ENCODE data around the gene SH3TC1.

Gene SH3TC1

GRCh38 chr4:8229331-8229975 is 30.4 kb downstream of the SH3TC1 start:
- no peak for DNase-seq (ENCODE audit: low read depth, low spot score)

- DNase-seq (ENCODE audit: low read depth, low spot score), result no peak
Measured at GRCh38 chr4:8230033-8230432, 30.9 kb downstream of the SH3TC1 start.

DNA sequence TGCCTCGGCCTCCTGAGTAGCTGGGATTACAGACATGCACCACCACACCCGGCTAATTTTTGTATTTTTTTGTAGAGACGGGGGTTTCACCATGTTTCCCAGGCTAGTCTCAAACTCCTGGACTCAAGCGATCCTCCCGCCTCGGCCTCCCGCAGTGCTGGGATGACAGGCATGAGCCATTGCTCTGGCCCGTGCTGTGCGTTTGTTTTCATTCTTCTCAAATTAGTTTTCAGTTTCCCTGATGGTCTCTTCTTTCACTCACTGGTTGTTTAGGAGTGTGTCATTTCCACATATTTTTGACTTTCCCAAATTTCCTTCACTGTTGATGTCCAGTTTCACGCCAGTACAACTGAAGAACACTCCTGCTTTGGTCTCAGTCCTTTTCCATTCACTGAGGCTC is 31.8 kb downstream of the SH3TC1 start:
- DNase-seq (ENCODE audit: low read depth, low spot score), result no peak

- no peak for DNase-seq (ENCODE audit: low read depth, low spot score)
Measured at GRCh38 chr4:8231551-8232049, 32.5 kb downstream of the SH3TC1 start.

DNA sequence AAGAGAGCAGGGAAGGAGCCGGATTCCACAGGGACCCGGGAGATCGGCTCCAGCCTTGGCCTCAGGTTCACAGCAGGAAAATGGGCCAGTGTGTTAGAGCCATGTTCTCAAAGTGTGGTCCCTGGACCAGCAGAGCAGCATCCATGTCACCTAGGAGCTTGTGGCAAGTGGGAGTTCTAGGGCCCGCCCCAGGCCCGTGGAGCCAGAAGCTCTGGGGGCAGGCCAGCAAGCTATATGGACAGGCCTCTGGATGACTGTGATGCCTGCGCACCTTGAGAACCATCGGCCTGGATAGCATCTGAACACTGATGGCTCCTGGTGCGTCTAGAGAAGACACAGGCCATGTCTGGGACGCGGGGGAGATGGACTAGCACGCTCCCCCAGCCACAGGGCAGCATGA is 33.7 kb downstream of the SH3TC1 start:
- DNase-seq (ENCODE audit: low read depth, low spot score), result no peak

GRCh38 chr4:8233672-8234484 is 34.8 kb downstream of the SH3TC1 start:
- no peak for DNase-seq (ENCODE audit: low read depth, low spot score)

GRCh38 chr4:8234715-8235114 is 35.6 kb downstream of the SH3TC1 start:
- no peak for DNase-seq (ENCODE audit: low read depth, low spot score)

DNA sequence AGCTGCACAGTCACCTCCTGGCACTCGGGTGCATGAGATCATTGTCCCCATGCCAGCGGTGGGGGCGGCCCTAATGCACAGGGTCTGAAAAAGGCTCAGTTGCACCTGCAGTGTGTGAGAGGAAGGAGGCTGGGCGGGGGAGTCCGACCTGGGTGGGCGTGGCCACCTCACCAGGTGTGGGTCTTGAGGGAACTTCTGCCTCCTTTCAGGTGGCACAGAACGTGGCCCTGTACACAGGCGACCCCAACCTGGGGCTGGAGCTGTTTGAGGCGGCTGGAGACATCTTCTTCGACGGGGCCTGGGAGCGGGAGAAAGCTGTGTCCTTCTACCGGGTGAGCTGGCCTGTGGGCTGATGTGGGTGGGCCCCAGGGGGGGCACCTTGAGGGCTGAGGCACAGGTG is 36.1 kb downstream of the SH3TC1 start:
- no peak for DNase-seq (ENCODE audit: low read depth, low spot score)

- no peak for DNase-seq (ENCODE audit: low read depth, low spot score)
Measured at GRCh38 chr4:8235686-8236085, 36.6 kb downstream of the SH3TC1 start.

GRCh38 chr4:8236106-8236919 is 37.2 kb downstream of the SH3TC1 start:
- no peak for DNase-seq (ENCODE audit: low read depth, low spot score)

DNA sequence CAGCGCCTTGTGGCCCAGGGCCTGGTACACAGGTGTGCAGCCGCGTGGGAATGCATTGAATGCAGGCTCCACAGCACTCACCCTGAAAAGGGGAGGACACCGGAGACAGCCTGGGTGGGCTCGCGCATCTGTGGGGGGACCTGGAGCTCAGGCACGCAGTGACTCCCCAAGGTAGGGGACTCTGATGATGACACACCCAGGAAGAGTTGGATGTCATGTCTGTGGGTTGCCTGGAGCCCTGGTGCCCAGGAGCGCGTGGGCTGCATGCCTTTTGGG is 37.8 kb downstream of the SH3TC1 start:
- DNase-seq (ENCODE audit: low read depth, low spot score), result no peak

GRCh38 chr4:8237256-8237989 is 38.3 kb downstream of the SH3TC1 start:
- DNase-seq (ENCODE audit: low read depth, low spot score), result no peak

DNA sequence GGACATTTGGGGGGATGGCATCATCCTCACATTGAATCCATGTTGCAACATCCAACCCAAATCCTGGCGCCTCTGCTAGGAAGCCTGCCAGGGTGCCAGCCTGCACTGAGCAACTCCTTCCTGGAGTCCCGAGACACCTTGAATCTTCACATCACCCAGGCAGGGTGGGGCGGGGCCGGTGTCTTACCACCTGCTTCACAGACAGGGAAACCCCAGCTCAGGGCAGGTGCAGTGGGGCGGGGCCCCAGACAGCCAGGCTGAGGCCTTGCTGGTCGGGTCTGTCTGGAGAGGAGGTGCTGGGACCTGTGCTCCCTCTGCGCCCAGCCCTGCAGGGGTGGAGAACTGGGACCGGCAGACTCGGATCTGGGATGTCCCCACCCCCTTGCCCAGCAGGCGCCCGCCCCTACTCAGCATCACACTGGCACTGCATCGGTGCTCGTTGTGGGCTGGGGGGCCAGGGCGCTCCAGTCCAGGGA is 39.0 kb downstream of the SH3TC1 start:
- no peak for DNase-seq (ENCODE audit: low read depth, low spot score)

DNA sequence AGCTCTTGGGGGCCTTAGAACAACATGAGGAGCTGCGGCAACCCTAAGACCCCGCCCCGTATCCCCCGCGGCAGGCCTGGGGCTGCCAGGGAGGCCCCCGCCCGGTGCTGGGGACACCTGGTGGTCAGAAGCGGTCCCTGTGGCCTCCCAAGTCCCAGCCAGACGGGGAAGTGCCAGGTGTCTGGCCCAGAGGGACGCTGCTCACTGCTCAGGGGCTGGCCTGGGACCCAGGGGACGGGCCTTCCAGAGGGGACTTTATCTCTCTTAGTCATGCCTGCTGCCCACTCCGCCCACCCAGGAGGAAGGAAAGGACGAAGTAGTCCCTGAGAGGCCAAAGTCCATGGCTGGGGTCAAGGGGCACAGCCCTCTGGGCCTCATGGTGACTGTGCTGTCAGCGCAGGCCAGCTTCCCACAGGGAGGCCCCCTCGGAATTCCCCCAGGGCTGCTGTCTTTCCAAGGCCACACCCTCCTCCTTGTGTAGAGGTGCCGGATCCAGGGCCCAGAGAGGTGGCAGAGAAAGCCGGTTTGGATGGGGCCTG is 39.5 kb downstream of the SH3TC1 start:
- DNase-seq (ENCODE audit: low read depth, low spot score), result no peak

- no peak for DNase-seq (ENCODE audit: low read depth, low spot score)
Measured at GRCh38 chr4:8239226-8239625, 40.1 kb downstream of the SH3TC1 start.

DNA sequence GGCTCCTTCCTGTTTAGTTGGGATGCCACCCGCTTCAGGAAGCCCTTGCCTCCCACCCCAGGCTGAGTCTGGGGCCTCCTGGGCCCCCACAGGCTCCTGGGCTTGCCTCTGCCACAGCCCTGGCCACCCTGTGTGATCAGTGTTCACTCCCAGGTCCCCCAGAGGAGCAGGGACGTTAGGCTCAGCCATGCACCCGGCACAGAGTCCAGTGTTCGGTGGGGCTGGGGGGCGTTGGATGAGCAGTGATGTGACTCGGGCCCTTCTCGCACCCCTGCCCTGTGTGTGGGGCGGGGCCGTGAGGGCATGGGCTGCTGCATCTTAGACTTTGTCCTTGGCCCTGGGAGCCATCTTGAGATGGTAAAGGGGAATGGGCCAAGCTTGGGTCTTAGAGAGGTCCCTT is 40.6 kb downstream of the SH3TC1 start:
- DNase-seq (ENCODE audit: low read depth, low spot score), result no peak

- DNase-seq (ENCODE audit: low read depth, low spot score), result no peak
Measured at GRCh38 chr4:8240211-8241041, 41.3 kb downstream of the SH3TC1 start.

DNA sequence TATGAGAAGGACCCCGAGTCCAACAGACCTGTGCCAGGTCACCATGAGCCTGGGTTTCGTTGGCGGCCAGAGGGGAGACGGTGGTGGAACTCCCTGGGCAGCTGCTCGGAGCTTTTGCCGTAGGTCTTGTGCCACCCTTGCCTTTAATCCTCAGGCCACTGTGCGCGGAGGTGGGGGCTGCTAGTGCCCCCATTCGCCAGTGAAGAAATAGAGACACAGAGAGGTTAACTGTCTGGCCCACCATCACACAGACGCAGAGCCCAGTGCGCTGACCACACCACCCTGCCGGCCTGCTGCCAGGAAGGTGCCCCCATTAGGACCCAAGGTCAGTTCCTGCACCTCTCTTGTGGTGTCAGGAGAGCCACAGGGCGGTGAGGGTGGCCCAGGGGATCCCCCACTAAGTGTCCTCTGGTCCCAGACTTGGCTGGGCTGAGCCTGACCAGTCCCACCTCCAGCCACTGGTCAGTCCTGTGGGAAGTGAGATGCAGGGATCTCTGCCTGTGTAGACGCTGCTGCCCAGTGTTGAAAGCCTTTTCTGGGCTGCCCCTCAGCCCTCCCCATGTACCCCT is 42.2 kb downstream of the SH3TC1 start:
- no peak for DNase-seq (ENCODE audit: low read depth, low spot score)

GRCh38 chr4:8241895-8242696 is 43.0 kb downstream of the SH3TC1 start:
- DNase-seq (ENCODE audit: low read depth, low spot score), result peak; percentile 64

Data from activated CD4-positive, CD25-positive, alpha-beta regulatory T cell treated with anti-CD3 and anti-CD28 coated beads, Interleukin-2, amount 50 U/mL, for 16 hours (primary cell).